Esophagus squamous epithelium (tissue), 4 donors: ENCODE results near the gene SFXN5.

Experiments
- POLR2A ChIP-seq, 4 donors: fragments of 450-650 bp; IDR thresholded peaks; one replicate each; pipeline ENCODE4 v1.6.1; 2017; ENCODE audit warnings: antibody characterized with exemption in 4 of 4, mild to moderate bottlenecking in 4 of 4, moderate library complexity in 3 of 4
- TF ChIP-seq, protein P1 (sequence below), 6 experiments: fragments of 450-650 bp in 4 of 6; fragments of 200-600 bp in 2 of 6; sonication (generic) in 2 of 6; IDR thresholded peaks; one replicate each; pipeline ENCODE4 v1.5.1; 2016 to 2019; ENCODE audit warnings: antibody characterized with exemption in 6 of 6, mild to moderate bottlenecking in 4 of 6, moderate library complexity in 4 of 6

GRCh38 chr2:73043929-73044832 is 27.3 kb downstream of the SFXN5 start:
- TF ChIP-seq, protein P1, sequence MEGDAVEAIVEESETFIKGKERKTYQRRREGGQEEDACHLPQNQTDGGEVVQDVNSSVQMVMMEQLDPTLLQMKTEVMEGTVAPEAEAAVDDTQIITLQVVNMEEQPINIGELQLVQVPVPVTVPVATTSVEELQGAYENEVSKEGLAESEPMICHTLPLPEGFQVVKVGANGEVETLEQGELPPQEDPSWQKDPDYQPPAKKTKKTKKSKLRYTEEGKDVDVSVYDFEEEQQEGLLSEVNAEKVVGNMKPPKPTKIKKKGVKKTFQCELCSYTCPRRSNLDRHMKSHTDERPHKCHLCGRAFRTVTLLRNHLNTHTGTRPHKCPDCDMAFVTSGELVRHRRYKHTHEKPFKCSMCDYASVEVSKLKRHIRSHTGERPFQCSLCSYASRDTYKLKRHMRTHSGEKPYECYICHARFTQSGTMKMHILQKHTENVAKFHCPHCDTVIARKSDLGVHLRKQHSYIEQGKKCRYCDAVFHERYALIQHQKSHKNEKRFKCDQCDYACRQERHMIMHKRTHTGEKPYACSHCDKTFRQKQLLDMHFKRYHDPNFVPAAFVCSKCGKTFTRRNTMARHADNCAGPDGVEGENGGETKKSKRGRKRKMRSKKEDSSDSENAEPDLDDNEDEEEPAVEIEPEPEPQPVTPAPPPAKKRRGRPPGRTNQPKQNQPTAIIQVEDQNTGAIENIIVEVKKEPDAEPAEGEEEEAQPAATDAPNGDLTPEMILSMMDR (IDR thresholded peaks at IDR 0.05), result no peak
- no peak for TF ChIP-seq POLR2A (IDR thresholded peaks at IDR 0.05)
